ENCODE results near the gene SLC49A3.
A peak's percentile ranks its signal among the peaks of the same experiment; 100 is the strongest.
"Not testable (repeated sequence)": the region's sequence is repeated elsewhere in the genome, so short reads cannot be mapped to it uniquely, and the experiment has no call there.

Gene SLC49A3

GRCh38 chr4:721261-722168, 32.6 kb upstream of the SLC49A3 start:
- no peak for DNase-seq

GRCh38 chr4:720111-720860, 31.3 kb upstream of the SLC49A3 start:
- no peak for DNase-seq

GRCh38 chr4:718460-718859, 29.5 kb upstream of the SLC49A3 start:
- no peak for DNase-seq

- DNase-seq, result no peak
Measured at GRCh38 chr4:717601-718320, 28.8 kb upstream of the SLC49A3 start.

- no peak for DNase-seq
Measured at GRCh38 chr4:714087-714486, 25.1 kb upstream of the SLC49A3 start.

GRCh38 chr4:712916-713632, 24.1 kb upstream of the SLC49A3 start:
- no peak for DNase-seq

GRCh38 chr4:712093-712492, 23.1 kb upstream of the SLC49A3 start:
- no peak for DNase-seq

- no peak for DNase-seq
Measured at GRCh38 chr4:710916-711315, 22.0 kb upstream of the SLC49A3 start.

GRCh38 chr4:710116-710515, 21.2 kb upstream of the SLC49A3 start:
- no peak for DNase-seq

GRCh38 chr4:709348-709747, 20.4 kb upstream of the SLC49A3 start:
- DNase-seq, result no peak

- DNase-seq, result no peak
Measured at GRCh38 chr4:708631-708933, 19.6 kb upstream of the SLC49A3 start.

GRCh38 chr4:707929-708630, 19.1 kb upstream of the SLC49A3 start:
- no peak for DNase-seq

GRCh38 chr4:706834-707598, 18.1 kb upstream of the SLC49A3 start:
- no peak for DNase-seq

- DNase-seq, result not testable (repeated sequence)
Measured at GRCh38 chr4:706083-706633, 17.2 kb upstream of the SLC49A3 start.

- peak; percentile 78 for DNase-seq
Measured at GRCh38 chr4:705278-706082, 16.5 kb upstream of the SLC49A3 start, which contains the start of gene PCGF3. TSS of gene PCGF3 (plus strand) at chr4:705832. CDS start at chr4:733681, 27,849 bp downstream.

GRCh38 chr4:704971-705277, 16.0 kb upstream of the SLC49A3 start:
- DNase-seq, result no peak

GRCh38 chr4:704198-704891, 15.4 kb upstream of the SLC49A3 start:
- DNase-seq, result no peak

GRCh38 chr4:703336-704197, 14.6 kb upstream of the SLC49A3 start:
- DNase-seq, result no peak

GRCh38 chr4:702618-703048, 13.7 kb upstream of the SLC49A3 start:
- no peak for DNase-seq
